Measurements from ENCODE around the gene SMIM31. TPM values are rescaled to one million over a fixed set of nuclear protein-coding genes. Genes with fewer than 3 reads are reported as not detected.

SMIM31 gene
- total RNA-seq, 3 donors from 2014 or later (not counting 1 experiment from before 2014, with no cell fraction given) = not detected

Other genes starting within 250 kb of the SMIM31 start
- gene APELA, start 123.0 kb downstream of the SMIM31 start, total RNA-seq = not detected
- gene TRIM61, start 223.5 kb downstream of the SMIM31 start, total RNA-seq = 1 to 10 TPM; 1.1 to 2.0 (median 1.2) TPM